ENCODE results near the gene IL11. TPM values are rescaled to one million over a fixed set of nuclear protein-coding genes. Genes with fewer than 3 reads are reported as not detected.
"Not testable (repeated sequence)": the region's sequence is repeated elsewhere in the genome, so short reads cannot be mapped to it uniquely, and the experiment has no call there.

The IL11 gene
- total RNA-seq, 1 donor from 2014 or later: not detected

GRCh38 chr19:55341171-55341588 is 29.1 kb downstream of the IL11 start:
- DNase-seq (ENCODE audit: low spot score): peak; percentile 87
- intact Hi-C loops (cut with DNase I): no loop called here

- no peak for DNase-seq (ENCODE audit: low spot score)
- intact Hi-C loops (cut with DNase I): no loop called here
These were observed 29.5 kb downstream of the IL11 start for GRCh38 chr19:55340784-55341147.

GRCh38 chr19:55339889-55340783 is 30.1 kb downstream of the IL11 start:
- no peak for DNase-seq (ENCODE audit: low spot score)
- intact Hi-C loops (cut with DNase I): loop anchor here (1.0 kb wide), 1 partner anchor 45 kb away; the partner anchor contains the start of gene RPL28

- peak; percentile 100 for DNase-seq (ENCODE audit: low spot score)
- intact Hi-C loops (cut with DNase I): loop anchor here (1.0 kb wide), 1 partner anchor 46 kb away; the partner anchor contains the start of gene RPL28
These were observed 31.0 kb downstream of the IL11 start, which contains the start of gene KMT5C for GRCh38 chr19:55339105-55339888. KMT5C (plus strand) TSS chr19:55339876; CDS start chr19:55341937, 2,061 bp downstream.

DNA sequence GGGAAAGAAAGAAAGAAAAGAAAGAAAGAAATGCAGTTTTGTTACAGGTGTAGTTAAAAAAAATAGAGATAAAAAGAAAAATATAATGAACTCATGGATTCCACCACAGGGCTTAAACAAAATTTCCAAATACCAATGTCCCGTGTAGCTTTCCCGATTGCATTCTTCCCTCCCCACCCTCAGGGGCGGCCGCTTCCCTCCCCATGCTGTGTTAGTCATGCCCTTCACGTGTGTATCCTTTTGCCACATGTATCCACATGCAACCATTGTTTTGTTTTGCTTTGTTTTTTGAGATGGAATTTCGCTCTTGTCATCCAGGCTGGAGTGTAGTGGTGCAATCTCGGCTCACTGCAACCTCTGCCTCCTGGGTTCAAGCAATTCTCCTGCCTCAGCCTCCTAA is 34.2 kb downstream of the IL11 start:
- intact Hi-C loops (cut with DNase I): no loop called here

GRCh38 chr19:55333870-55334269 is 36.4 kb downstream of the IL11 start:
- no peak for DNase-seq (ENCODE audit: low spot score)
- intact Hi-C loops (cut with DNase I): no loop called here

More for the DNA sequence above, 34.2 kb downstream of the IL11 start:
- no peak for DNase-seq (ENCODE audit: low spot score)

DNA sequence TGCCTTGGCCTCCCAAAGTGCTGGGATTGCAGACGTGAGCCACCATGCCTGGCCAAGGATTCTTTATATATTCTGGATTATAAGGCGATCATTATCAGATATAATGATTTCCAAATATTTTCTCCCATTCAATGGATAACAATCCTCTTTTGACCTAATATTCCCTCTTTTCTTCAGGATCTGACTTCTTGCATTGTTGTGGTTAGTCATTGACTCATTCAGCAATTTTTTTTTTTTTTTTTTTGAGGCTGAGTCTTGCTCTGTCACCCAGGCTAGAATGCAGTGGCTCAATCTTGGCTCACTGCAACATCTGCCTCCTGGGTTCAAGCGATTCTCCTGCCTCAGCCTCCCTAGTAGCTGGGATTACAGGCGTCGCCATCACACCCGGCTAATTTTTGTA is 40.5 kb downstream of the IL11 start:
- DNase-seq (ENCODE audit: low spot score); intact Hi-C loops (cut with DNase I): not testable (repeated sequence)

DNA sequence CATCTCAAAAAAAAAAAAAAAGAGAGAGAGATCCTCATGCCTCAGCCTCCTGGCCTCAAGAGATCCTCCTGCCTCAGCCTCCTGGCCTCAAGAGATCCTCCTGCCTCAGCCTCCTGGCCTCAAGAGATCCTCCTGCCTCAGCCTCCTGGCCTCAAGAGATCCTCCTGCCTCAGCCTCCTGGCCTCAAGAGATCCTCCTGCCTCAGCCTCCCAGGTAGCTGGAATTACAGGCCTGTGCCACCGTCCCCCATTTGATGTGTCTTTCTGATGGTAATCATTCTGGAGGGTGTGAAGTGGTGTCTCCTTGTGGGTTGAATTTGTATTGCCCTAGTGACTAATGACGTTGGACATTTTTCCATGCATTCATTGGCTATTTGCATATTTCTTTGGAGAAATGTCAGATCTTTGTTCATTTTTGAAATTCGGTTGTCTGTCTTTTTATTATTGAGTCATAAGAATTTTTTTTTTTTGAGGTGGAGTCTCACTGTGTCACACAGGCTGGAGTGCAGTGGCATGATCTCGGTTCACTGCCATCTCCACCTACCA is 41.4 kb downstream of the IL11 start:
- DNase-seq (ENCODE audit: low spot score); intact Hi-C loops (cut with DNase I): not testable (repeated sequence)

- no peak for DNase-seq (ENCODE audit: low spot score)
- intact Hi-C loops (cut with DNase I): no loop called here
These were observed 45.1 kb downstream of the IL11 start, which contains the start of gene TMEM150B for GRCh38 chr19:55325172-55325571. TMEM150B (minus strand) TSS chr19:55325341; CDS start chr19:55321036, 4,305 bp downstream.

GRCh38 chr19:55324662-55325061 is 45.6 kb downstream of the IL11 start:
- intact Hi-C loops (cut with DNase I): no loop called here
- DNase-seq (ENCODE audit: low spot score): no peak

DNA sequence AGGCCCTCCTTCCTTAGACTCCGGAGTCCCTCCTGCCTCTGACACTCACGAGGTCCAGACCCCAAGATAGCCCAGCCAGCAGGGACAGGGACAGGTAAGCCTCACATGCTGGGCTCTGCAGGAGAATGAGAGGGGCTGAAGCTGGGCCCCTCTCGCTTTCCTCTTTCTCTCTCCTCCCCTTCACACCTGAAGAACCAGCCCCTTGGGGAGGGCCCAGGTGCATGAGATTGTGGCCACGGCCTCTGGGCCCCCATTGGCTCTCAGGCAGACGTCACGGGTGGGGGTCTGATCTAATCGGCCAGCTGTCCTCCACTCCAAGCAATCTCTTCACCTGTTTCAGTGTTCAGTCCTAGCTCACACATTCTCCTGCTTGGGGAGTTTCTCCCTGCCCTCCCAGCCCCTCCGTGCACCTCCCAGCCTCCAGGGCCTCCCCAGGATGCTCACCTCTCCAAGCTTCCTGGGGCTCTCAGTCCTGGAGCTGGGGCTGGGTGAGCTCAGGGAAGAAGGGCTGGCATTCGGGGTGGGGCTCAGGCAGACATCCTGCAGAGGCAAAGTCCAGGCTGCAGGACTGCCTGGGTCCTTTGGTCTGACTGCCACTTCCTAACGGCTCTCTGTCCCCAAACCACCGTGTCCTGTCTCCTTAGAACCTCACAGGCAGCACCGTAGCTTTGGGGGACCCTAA is 47.9 kb downstream of the IL11 start:
- no peak for DNase-seq (ENCODE audit: low spot score)
- intact Hi-C loops (cut with DNase I): no loop called here

- intact Hi-C loops (cut with DNase I): no loop called here
- no peak for DNase-seq (ENCODE audit: low spot score)
These were observed 48.7 kb downstream of the IL11 start for GRCh38 chr19:55321466-55322137.

- intact Hi-C loops (cut with DNase I): no loop called here
- no peak for DNase-seq (ENCODE audit: low spot score)
These were observed 49.3 kb downstream of the IL11 start for GRCh38 chr19:55320844-55321419.

- intact Hi-C loops (cut with DNase I): no loop called here
These were observed 50.5 kb downstream of the IL11 start for GRCh38 chr19:55319785-55320184.

DNA sequence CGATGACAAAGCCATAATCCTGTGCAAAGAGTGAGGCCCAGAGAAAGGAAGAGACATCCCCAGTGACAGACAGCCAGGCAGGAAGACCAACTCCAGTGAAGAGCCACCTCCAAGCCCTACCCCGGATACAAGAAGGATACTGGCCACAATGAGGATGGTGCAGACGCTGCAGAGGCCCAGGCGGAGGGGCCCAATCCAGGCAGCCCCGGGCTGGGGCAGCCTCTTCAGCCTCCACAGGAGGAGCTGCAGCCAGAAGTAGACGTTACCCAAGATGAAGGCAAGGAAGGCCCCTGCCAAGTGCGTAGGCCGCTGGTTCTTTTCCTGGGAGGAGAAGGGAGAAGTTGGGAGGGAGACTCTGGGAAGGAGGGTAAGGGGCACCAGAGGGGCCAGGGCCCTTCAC is 53.6 kb downstream of the IL11 start:
- intact Hi-C loops (cut with DNase I): no loop called here
- DNase-seq (ENCODE audit: low spot score): no peak

More at GRCh38 chr19:55319785-55320184, 50.5 kb downstream of the IL11 start:
- no peak for DNase-seq (ENCODE audit: low spot score)

GRCh38 chr19:55315956-55316525 is 54.2 kb downstream of the IL11 start:
- intact Hi-C loops (cut with DNase I): no loop called here
- no peak for DNase-seq (ENCODE audit: low spot score)

GRCh38 chr19:55314396-55314795 is 55.9 kb downstream of the IL11 start:
- intact Hi-C loops (cut with DNase I): no loop called here
- DNase-seq (ENCODE audit: low spot score): no peak

Data from cardiac septum (tissue), 1 donor.